Measurements from ENCODE around the gene PNMT.
A peak's percentile ranks its signal among the peaks of the same experiment; 100 is the strongest.

PNMT gene

GRCh38 chr17:39665642-39666224, 2.5 kb upstream of the PNMT start:
- Histone ChIP-seq H3K9me3 (ENCODE audit: insufficient read depth, low read depth, low read length) (no peaks in the 10 kb centered on the region), H3K36me3 (ENCODE audit: insufficient read depth, low read length) (0 out of 2 replicates have a peak, but pooled peaks cover 5% of the 10 kb centered on the region), H3K27me3 (ENCODE audit: insufficient read depth, low read length) (peaks cover 44% of the 10 kb centered on the region), H3K4me3 (ENCODE audit: low read length) (no peak overlapping the region), H3K27ac (ENCODE audit: low read depth, low read length) (no peak overlapping the region), H3K9ac (ENCODE audit: low read depth, low read length) (no peak overlapping the region), H3K4me1 (ENCODE audit: insufficient read depth, low read length) (peaks cover 21% of the 10 kb centered on the region)
- 69% methylated on average over 17 of the region's 17 CpGs for WGBS

DNA sequence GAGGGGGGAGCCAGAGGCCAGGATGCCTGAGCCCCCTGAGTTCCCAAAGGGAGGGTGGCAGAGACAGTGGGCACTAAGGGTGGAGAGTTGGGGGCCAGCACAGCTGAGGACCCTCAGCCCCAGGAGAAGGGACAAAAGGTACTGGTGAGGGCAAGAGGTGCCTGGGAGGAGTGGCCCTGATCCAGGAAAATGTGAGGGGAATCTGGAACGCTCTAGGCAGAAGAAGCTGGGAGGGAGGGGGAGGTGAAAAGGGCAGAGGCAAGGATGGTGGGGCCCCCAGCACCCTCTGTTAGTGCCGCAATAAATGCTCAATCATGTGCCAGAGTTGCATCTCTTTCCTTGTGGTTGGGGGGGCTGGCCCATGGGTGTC, 2.0 kb upstream of the PNMT start:
- H3K27ac ChIP-seq (ENCODE audit: low read depth, low read length): no peak overlapping the region
- H3K9ac ChIP-seq (ENCODE audit: low read depth, low read length): no peak overlapping the region
- H3K9me3 ChIP-seq (ENCODE audit: insufficient read depth, low read depth, low read length): no peaks in the 10 kb centered on the region
- 0 out of 2 replicates have a peak, but pooled peaks cover 1% of the 10 kb centered on the region for H3K36me3 ChIP-seq (ENCODE audit: insufficient read depth, low read length)
- peaks cover 44% of the 10 kb centered on the region for H3K27me3 ChIP-seq (ENCODE audit: insufficient read depth, low read length)
- WGBS: 58% methylated on average over 2 of the region's 2 CpGs
- H3K4me1 ChIP-seq (ENCODE audit: insufficient read depth, low read length): peaks cover 21% of the 10 kb centered on the region
- H3K4me3 ChIP-seq (ENCODE audit: low read length): no peak overlapping the region

DNA sequence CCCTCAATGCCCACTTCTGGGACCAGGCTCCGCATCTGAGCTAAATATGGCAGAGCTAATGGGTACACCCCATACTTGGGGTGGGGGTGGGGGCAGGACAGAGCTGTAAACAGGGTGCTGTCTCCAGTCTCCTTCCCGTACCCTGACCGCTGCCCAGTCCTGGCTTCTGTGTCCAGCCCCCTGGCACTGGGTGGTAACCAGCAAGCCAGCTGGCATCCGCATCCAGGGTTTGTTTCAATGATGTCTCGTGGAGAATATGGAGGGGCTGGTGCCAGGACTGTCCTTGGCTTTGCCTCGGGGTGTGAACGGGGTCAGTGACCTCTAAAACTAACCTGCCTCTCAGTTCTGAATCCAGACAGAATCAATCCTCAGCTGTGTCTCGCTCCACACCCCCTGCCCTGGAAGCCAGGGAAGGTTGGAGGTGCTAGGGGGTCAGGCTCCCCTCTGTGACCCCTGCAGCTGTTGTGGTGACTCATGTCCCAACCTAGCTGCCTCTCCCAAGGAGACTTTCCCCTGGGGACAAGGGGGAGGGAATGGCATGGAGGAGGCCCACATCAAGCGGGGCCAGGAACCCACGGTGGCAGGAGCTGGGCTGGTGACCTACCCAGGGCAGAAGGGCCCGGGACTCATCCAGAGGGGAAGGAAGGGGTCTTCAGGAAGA, 1.5 kb upstream of the PNMT start:
- 73% methylated on average over 11 of the region's 11 CpGs for WGBS
- H3K9me3 ChIP-seq (ENCODE audit: insufficient read depth, low read depth, low read length): no peaks in the 10 kb centered on the region

DNA sequence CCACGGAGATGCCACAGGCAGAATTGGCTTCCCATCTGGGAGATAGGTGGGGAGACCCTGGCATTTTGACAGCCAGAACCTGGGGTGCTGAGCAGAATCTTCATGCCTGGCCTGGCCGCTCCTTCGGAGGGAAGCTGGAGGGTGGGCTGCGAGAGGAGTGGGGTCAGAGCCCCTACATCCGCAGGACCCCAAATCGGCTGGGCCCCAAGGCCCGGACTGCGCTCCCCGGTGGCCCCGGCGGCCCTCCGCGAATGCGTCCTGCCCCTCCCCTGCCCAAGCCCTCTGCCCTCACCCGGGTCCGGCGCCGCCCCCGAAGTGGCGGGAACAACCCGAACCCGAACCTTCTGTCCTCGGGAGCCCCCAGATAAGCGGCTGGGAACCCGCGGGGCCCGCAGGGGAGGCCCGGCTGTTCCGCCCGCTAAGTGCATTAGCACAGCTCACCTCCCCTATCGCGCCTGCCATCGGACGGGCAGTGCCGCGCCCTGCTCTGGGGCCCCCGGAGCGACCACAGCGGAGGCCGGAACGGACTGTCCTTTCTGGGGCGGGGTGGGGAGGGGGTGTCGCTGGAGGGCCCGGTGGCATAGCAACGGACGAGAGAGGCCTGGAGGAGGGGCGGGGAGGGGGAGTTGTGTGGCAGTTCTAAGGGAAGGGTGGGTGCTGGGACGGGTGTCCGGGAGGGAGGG, 850 bp upstream of the PNMT start:
- H3K27ac ChIP-seq (ENCODE audit: low read depth, low read length): no peak overlapping the region
- no peak overlapping the region for H3K9ac ChIP-seq (ENCODE audit: low read depth, low read length)
- H3K27me3 ChIP-seq (ENCODE audit: insufficient read depth, low read length): peaks cover 44% of the 10 kb centered on the region
- WGBS: 4% methylated on average over 49 of the region's 49 CpGs
- peaks cover 21% of the 10 kb centered on the region for H3K4me1 ChIP-seq (ENCODE audit: insufficient read depth, low read length)
- H3K4me3 ChIP-seq (ENCODE audit: low read length): peak overlapping the region; percentile 54
- no peaks in the 10 kb centered on the region for H3K36me3 ChIP-seq (ENCODE audit: insufficient read depth, low read length)
- H3K9me3 ChIP-seq (ENCODE audit: insufficient read depth, low read depth, low read length): no peaks in the 10 kb centered on the region

More for the DNA sequence above, 1.5 kb upstream of the PNMT start:
- Histone ChIP-seq H3K36me3 (ENCODE audit: insufficient read depth, low read length) (no peaks in the 10 kb centered on the region), H3K4me3 (ENCODE audit: low read length) (peak overlapping the region; percentile 54; the same call in 1 of the 2 replicates), H3K27ac (ENCODE audit: low read depth, low read length) (no peak overlapping the region), H3K4me1 (ENCODE audit: insufficient read depth, low read length) (peaks cover 21% of the 10 kb centered on the region), H3K27me3 (ENCODE audit: insufficient read depth, low read length) (peaks cover 44% of the 10 kb centered on the region), H3K9ac (ENCODE audit: low read depth, low read length) (no peak overlapping the region)

- H3K4me3 ChIP-seq (ENCODE audit: low read length): no peak overlapping the region
Observed at GRCh38 chr17:39669897-39670735, 1.9 kb downstream of the PNMT start.

DNA sequence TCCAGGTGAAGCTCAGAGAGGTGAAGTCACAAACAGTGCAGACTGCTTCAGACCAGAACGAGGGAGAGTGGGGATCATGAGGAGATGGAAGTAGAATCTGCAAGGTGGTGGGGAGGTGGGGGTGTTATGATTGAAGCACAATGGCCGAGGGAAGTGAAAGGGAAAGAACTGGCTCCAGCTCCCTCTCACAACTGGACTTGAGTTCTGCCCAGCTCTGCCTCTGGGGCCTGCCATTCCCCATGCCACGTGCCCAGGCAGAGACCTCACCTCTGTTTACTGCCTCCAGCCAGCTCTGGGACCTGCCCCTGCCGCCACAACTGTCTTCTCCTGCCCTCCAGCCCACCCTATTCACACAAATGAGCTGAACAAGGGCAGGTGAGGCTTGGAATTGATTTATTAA, 2.5 kb downstream of the PNMT start:
- no peak overlapping the region for H3K4me3 ChIP-seq (ENCODE audit: low read length)
- H3K36me3 ChIP-seq (ENCODE audit: insufficient read depth, low read length): no peaks in the 10 kb centered on the region
- H3K4me1 ChIP-seq (ENCODE audit: insufficient read depth, low read length): no peaks in the 10 kb centered on the region
- H3K27ac ChIP-seq (ENCODE audit: low read depth, low read length): no peak overlapping the region
- H3K9me3 ChIP-seq (ENCODE audit: insufficient read depth, low read depth, low read length): no peaks in the 10 kb centered on the region
- WGBS: 78% methylated on average over 4 of the region's 4 CpGs
- peaks cover 41% of the 10 kb centered on the region for H3K27me3 ChIP-seq (ENCODE audit: insufficient read depth, low read length)
- no peak overlapping the region for H3K9ac ChIP-seq (ENCODE audit: low read depth, low read length)

More at GRCh38 chr17:39669897-39670735, 1.9 kb downstream of the PNMT start:
- 0 out of 2 replicates have a peak, but pooled peaks cover under 1% of the 10 kb centered on the region for H3K4me1 ChIP-seq (ENCODE audit: insufficient read depth, low read length)
- H3K9ac ChIP-seq (ENCODE audit: low read depth, low read length): no peak overlapping the region
- H3K27ac ChIP-seq (ENCODE audit: low read depth, low read length): no peak overlapping the region
- peaks cover 44% of the 10 kb centered on the region for H3K27me3 ChIP-seq (ENCODE audit: insufficient read depth, low read length)
- no peaks in the 10 kb centered on the region for H3K36me3 ChIP-seq (ENCODE audit: insufficient read depth, low read length)
- no peaks in the 10 kb centered on the region for H3K9me3 ChIP-seq (ENCODE audit: insufficient read depth, low read depth, low read length)
- 93% methylated on average over 23 of the region's 23 CpGs for WGBS

DNA sequence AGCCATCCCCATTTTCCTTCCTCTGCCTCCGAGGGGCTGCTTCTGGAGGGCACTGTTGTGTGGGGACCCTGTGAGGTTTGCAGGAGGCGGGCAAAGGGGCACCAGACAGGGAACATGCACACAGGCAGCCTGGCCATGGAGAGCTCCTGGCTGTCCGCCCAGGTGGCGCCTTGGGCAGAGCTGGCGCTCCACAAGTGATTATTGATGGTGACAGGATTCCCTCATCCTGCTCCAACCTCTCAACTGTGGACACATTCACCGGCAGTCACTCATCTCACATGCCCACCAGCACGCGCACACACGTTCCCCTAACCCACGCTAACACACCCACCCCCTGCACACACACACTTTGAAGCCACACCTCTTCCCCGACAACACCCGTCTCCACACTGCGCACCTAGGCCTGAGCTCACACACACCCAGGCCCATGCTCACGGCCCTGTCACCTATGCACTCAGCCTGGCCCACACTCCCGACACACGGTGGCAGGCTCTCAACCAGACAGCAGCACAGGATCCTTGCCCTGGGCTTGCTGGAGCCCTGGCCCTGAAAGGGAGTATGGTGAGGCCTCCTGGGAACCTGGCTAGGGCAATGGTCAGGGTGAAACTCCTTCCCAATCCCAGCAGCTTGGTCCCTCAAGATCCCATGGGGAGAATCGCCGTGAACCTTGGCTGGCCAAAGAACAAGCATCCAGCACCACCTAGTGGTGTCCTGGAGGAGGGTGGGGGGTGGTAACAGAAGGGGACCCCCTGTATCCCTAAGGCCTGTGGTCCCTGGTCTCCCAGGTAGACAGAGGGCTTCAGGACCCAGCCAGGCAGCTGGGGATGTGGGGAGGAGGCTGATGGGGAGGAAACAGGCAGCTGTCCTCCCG, 3.6 kb downstream of the PNMT start:
- H3K9ac ChIP-seq (ENCODE audit: low read depth, low read length): no peak overlapping the region
- no peak overlapping the region for H3K27ac ChIP-seq (ENCODE audit: low read depth, low read length)

GRCh38 chr17:39672522-39673334, 4.5 kb downstream of the PNMT start:
- Histone ChIP-seq H3K4me1 (ENCODE audit: insufficient read depth, low read length) (no peaks in the 10 kb centered on the region), H3K9ac (ENCODE audit: low read depth, low read length) (no peak overlapping the region), H3K4me3 (ENCODE audit: low read length) (no peak overlapping the region), H3K9me3 (ENCODE audit: insufficient read depth, low read depth, low read length) (no peaks in the 10 kb centered on the region), H3K36me3 (ENCODE audit: insufficient read depth, low read length) (peaks cover 7% of the 10 kb centered on the region; the same call in 1 of the 2 replicates), H3K27ac (ENCODE audit: low read depth, low read length) (no peak overlapping the region), H3K27me3 (ENCODE audit: insufficient read depth, low read length) (peaks cover 22% of the 10 kb centered on the region)
- 91% methylated on average over 15 of the region's 15 CpGs for WGBS

More for the DNA sequence above, 3.6 kb downstream of the PNMT start:
- H3K27me3 ChIP-seq (ENCODE audit: insufficient read depth, low read length): peaks cover 30% of the 10 kb centered on the region
- no peaks in the 10 kb centered on the region for H3K4me1 ChIP-seq (ENCODE audit: insufficient read depth, low read length)
- no peaks in the 10 kb centered on the region for H3K9me3 ChIP-seq (ENCODE audit: insufficient read depth, low read depth, low read length)
- H3K4me3 ChIP-seq (ENCODE audit: low read length): no peak overlapping the region
- 78% methylated on average over 19 of the region's 19 CpGs for WGBS
- peaks cover 5% of the 10 kb centered on the region; the same call in 1 of the 2 replicates for H3K36me3 ChIP-seq (ENCODE audit: insufficient read depth, low read length)

- WGBS: 83% methylated on average over 13 of the region's 13 CpGs
- H3K27me3 ChIP-seq (ENCODE audit: insufficient read depth, low read length): peaks cover 14% of the 10 kb centered on the region
- H3K4me3 ChIP-seq (ENCODE audit: low read length): no peak overlapping the region
- H3K36me3 ChIP-seq (ENCODE audit: insufficient read depth, low read length): peaks cover 7% of the 10 kb centered on the region; the same call in 1 of the 2 replicates
- H3K9me3 ChIP-seq (ENCODE audit: insufficient read depth, low read depth, low read length): no peaks in the 10 kb centered on the region
- H3K9ac ChIP-seq (ENCODE audit: low read depth, low read length): no peak overlapping the region
- no peaks in the 10 kb centered on the region; the same call in 1 of the 2 replicates for H3K4me1 ChIP-seq (ENCODE audit: insufficient read depth, low read length)
- H3K27ac ChIP-seq (ENCODE audit: low read depth, low read length): no peak overlapping the region
Observed at GRCh38 chr17:39673335-39674081, 5.3 kb downstream of the PNMT start.

All from HUES64 (cell line).